ENCODE results near the gene RASAL3.

- TF ChIP-seq, protein P1, sequence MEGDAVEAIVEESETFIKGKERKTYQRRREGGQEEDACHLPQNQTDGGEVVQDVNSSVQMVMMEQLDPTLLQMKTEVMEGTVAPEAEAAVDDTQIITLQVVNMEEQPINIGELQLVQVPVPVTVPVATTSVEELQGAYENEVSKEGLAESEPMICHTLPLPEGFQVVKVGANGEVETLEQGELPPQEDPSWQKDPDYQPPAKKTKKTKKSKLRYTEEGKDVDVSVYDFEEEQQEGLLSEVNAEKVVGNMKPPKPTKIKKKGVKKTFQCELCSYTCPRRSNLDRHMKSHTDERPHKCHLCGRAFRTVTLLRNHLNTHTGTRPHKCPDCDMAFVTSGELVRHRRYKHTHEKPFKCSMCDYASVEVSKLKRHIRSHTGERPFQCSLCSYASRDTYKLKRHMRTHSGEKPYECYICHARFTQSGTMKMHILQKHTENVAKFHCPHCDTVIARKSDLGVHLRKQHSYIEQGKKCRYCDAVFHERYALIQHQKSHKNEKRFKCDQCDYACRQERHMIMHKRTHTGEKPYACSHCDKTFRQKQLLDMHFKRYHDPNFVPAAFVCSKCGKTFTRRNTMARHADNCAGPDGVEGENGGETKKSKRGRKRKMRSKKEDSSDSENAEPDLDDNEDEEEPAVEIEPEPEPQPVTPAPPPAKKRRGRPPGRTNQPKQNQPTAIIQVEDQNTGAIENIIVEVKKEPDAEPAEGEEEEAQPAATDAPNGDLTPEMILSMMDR (conservative IDR thresholded peaks at IDR 0.05; ENCODE audit: low read length) = no peak
- no peak for TF ChIP-seq EZH2phosphoT487 (IDR thresholded peaks at IDR 0.05; ENCODE audit: borderline replicate concordance)
Measured at GRCh38 chr19:15427991-15428471, 36.3 kb downstream of the RASAL3 start.
